Lung (tissue), 12 donors: ENCODE data around the gene TLR10. TPM values are rescaled to one million over a fixed set of nuclear protein-coding genes. Genes with fewer than 3 reads are reported as not detected.

Experiments used
- ATAC-seq: fragments of 200-7000 bp; cut with Tn5 transposase; one replicate; pipeline ENCODE4 v1.9.1; 2020; ENCODE audit warnings: moderate number of reproducible peaks; ENCODE audit not compliant: insufficient read depth, low FRiP score
- DNase-seq, 3 donors: peaks; one replicate each; pipeline ENCODE4 v3.0.0-alpha.2; 2013 to 2017
- H3K27ac ChIP-seq, 2 donors: one replicate each; pipeline ENCODE4 v1.5.1; 2013; ENCODE audit warnings: mild to moderate bottlenecking in 2 of 2, moderate library complexity in 2 of 2, control low read depth in 1 of 2, inconsistent platforms in 1 of 2, low read depth in 1 of 2, low read length in 1 of 2
- H3K27me3 ChIP-seq, 3 donors: one replicate each; pipeline ENCODE4 v1.5.1; 2013; ENCODE audit warnings: low read length in 2 of 3; ENCODE audit not compliant: control insufficient read depth in 3 of 3, insufficient read depth in 3 of 3
- H3K36me3 ChIP-seq, 4 donors: one replicate each; pipeline ENCODE4 v1.5.1; 2013; ENCODE audit warnings: low read length in 4 of 4, mild to moderate bottlenecking in 1 of 4, moderate library complexity in 1 of 4; ENCODE audit not compliant: control insufficient read depth in 4 of 4, insufficient read depth in 4 of 4
- H3K4me1 ChIP-seq, 5 donors: one replicate each; pipeline ENCODE4 v1.5.1; 2013; ENCODE audit warnings: low read length in 5 of 5, mild to moderate bottlenecking in 2 of 5, moderate library complexity in 1 of 5; ENCODE audit not compliant: control insufficient read depth in 5 of 5, insufficient read depth in 5 of 5
- H3K4me3 ChIP-seq: one replicate; pipeline ENCODE4 v1.5.1; 2013; ENCODE audit warnings: mild to moderate bottlenecking, control low read depth, moderate library complexity
- H3K9ac ChIP-seq, 2 donors: one replicate each; pipeline ENCODE4 v1.5.1; 2013; ENCODE audit warnings: low read length in 2 of 2, control low read depth in 1 of 2; ENCODE audit not compliant: insufficient read depth in 1 of 2
- H3K9me3 ChIP-seq, 4 donors: one replicate each; pipeline ENCODE4 v1.5.1; 2013; ENCODE audit warnings: low read length in 3 of 4, mild to moderate bottlenecking in 1 of 4, moderate library complexity in 1 of 4; ENCODE audit not compliant: control insufficient read depth in 4 of 4, insufficient read depth in 3 of 4
- WGBS, 2 donors: extraction: QIAGEN DNeasy Blood & Tissue Kit; methylation state at CpG; one replicate each; pipeline ENCODE4 v1.1.7; 2013; 5-methylcytosine and 5-hydroxymethylcytosine counted together
- polyA plus RNA-seq, 2 donors: library from polyadenylated mRNA; stranded (reverse); fragments of 200-250 nt; gene quantifications; one replicate each; pipeline ENCODE4 v1.2.1, GENCODE V29; 2013
- total RNA-seq, 2 donors: library from RNA; depleted of rRNA in 1 of 2; stranded (reverse); fragments of >200 nt in 1 of 2; gene quantifications; one replicate each; pipeline ENCODE4 v1.2.1, GENCODE V29; 2014 to 2021
- TF ChIP-seq, protein P1 (sequence below): IDR thresholded peaks from 2 replicates; pipeline ENCODE4 v1.5.1; 2012; ENCODE audit warnings: mild to moderate bottlenecking; ENCODE audit errors: control extremely low read depth, extremely low read depth
- donor health status: control.
- donor health status: control.
- donor health status: Bipolar disorder and iron deficiency.
- donor health status: healthy.
- donor health status: DM: yes; HTN: yes; CAD: no.

The TLR10 gene
- total and polyA plus RNA-seq, 4 donors: 0.14 to 4.4 (median 0.60) TPM

DNA sequence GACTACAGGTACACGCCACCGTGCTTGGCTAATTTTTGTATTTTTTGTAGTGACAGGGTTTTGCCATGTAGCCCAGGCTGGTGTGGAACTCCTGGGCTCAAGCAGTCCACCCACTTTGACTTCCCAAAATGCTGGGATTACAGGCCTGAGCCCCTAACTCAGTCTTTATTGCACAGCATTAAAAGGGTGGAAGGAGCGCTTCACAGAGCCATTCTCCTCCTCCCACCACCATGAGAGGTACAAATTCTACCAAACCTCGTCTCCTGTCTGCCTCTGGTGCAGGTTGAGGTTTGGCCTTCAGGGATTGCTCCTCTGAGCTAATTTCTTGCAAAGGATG, 52.3 kb downstream of the TLR10 start:
- Histone ChIP-seq H3K9me3 (peaks cover 0 to 3% (median 0%) of the 10 kb centered on the region in 4 donors), H3K9ac (no peak overlapping the region), H3K4me1 (peaks cover 0 to 7% (median 2%) of the 10 kb centered on the region in 5 donors), H3K27ac (no peak overlapping the region), H3K27me3 (no peaks in the 10 kb centered on the region), H3K4me3 (no peak overlapping the region), H3K36me3 (no peaks in the 10 kb centered on the region)
- TF ChIP-seq, protein P1, sequence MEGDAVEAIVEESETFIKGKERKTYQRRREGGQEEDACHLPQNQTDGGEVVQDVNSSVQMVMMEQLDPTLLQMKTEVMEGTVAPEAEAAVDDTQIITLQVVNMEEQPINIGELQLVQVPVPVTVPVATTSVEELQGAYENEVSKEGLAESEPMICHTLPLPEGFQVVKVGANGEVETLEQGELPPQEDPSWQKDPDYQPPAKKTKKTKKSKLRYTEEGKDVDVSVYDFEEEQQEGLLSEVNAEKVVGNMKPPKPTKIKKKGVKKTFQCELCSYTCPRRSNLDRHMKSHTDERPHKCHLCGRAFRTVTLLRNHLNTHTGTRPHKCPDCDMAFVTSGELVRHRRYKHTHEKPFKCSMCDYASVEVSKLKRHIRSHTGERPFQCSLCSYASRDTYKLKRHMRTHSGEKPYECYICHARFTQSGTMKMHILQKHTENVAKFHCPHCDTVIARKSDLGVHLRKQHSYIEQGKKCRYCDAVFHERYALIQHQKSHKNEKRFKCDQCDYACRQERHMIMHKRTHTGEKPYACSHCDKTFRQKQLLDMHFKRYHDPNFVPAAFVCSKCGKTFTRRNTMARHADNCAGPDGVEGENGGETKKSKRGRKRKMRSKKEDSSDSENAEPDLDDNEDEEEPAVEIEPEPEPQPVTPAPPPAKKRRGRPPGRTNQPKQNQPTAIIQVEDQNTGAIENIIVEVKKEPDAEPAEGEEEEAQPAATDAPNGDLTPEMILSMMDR: no peak
- 97 to 99% methylated on average over 4 of the region's 4 CpGs for WGBS, 2 donors
- ATAC-seq (no peak), DNase-seq (no peak)

DNA sequence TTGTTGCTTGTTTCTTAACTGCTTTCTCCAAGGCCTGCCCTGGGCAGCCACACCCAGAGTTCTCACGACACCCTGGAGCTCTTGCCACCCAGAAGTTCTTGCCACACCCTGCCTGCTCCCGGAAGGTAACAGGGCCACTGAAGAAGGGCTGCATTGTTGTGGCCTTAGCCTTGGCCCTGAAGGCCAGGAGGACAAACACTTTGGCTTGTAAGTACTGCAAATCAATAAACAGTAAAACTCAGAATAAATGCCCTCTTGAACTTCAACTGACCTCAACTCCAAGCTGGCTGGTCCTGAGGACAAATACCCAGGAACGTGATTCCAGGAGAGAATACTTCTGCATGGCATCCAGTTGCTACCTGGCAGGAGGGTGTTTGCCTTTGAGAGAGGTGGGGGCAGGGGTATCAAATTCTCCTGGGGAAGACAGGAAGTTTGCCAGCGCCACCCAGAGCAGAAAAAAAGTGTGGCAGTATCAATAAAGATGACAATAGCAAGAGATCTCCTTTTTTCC, 54.1 kb downstream of the TLR10 start:
- peak overlapping the region in 1 of 2 donors; percentile 57 for H3K27ac ChIP-seq
- H3K9ac ChIP-seq: no peak overlapping the region
- H3K4me1 ChIP-seq: peaks cover 0 to 9% (median 5%) of the 10 kb centered on the region in 5 donors
- DNase-seq: peak in 1 of 3 donors; percentile 18
- no peaks in the 10 kb centered on the region for H3K36me3 ChIP-seq
- TF ChIP-seq, protein P1: no peak
- no peaks in the 10 kb centered on the region for H3K27me3 ChIP-seq
- no peak overlapping the region for H3K4me3 ChIP-seq
- peak; percentile 69 for ATAC-seq
- no peaks in the 10 kb centered on the region for H3K9me3 ChIP-seq
- 49 to 57% methylated on average over 4 of the region's 4 CpGs for WGBS, 2 donors

DNA sequence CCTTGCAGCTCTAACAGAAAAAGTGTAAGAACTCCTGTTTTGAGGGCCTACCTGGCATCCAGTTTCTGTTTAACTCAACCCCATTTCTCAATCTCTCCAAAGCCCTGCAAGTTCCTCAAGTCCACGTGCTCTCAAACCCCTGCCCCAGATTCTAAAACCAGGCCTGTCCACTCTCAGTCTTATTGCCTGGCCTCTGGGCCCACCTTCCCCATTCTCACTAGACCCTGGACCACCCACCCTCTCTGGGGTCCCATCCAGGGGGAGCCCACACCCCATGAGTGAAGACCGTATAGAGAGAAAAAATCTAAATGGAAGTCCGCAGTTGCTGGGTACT, 58.3 kb downstream of the TLR10 start:
- H3K4me1 ChIP-seq: peaks cover 0 to 11% (median 5%) of the 10 kb centered on the region in 5 donors
- no peaks in the 10 kb centered on the region for H3K9me3 ChIP-seq
- H3K4me3 ChIP-seq: no peak overlapping the region
- DNase-seq (peak in 1 of 3 donors; percentile 13), ATAC-seq (no peak)
- H3K36me3 ChIP-seq: no peaks in the 10 kb centered on the region
- no peaks in the 10 kb centered on the region for H3K27me3 ChIP-seq
- WGBS, 2 donors: 80 to 81% methylated on average over 3 of the region's 3 CpGs
- no peak overlapping the region for H3K9ac ChIP-seq
- no peak overlapping the region for H3K27ac ChIP-seq
- TF ChIP-seq, protein P1: no peak
